Measurements from ENCODE around the gene C16orf86.

Gene C16orf86, protein sequence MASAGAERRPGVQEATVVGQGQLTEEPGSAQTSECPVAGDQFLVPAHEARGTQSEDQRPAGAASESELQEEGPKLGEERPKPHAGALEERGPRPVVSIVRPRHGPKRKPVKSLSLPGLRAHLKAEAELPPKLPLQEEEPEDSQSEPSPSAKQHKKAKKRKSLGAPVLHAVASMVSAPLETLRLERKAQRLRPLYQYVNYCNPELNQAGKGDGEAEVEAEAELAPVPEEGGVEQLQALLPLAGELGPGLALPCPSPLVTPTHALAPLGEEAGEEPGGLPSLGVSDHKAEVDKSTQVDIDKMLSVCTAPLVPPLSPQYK

DNA sequence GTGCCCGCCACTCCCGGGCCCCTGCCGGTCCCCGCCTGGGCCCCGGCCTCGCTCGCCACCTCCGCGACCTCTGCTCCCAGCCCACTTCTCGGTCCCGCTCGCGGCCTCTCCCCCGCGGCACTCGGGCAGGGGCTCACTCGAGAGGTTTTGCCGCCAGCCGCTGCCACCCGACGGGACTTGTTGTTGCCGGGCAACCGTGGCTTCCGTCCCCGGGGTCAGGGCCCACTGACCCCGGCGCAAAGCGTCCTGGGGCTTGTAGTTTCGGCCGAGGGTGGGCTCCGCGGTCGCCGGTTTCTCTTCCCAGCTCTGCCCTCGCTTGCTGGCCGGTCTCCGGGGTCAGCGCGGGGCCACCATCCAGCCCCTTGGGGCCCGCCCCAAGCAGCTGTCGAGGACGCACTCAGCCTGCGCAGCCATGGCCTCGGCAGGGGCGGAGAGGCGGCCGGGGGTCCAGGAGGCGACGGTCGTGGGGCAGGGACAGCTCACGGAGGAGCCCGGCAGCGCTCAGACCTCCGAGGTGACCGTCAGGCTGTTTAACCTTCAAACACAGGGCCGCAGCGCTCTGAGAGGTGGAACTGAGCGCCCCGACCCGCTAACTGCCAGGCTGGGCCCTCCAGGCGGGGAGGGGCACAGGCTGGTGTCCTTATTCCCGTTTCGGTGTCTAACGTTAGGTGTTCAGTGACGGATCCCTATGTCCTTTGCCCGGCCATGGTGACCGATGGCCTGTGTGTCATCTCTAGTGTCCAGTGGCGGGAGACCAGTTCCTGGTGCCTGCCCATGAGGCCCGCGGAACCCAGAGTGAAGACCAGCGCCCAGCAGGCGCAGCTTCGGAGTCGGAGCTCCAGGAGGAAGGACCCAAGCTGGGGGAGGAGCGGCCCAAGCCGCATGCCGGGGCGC is at the start of gene C16orf86, which contains the start of gene ENKD1:
Gene C16orf86 (plus strand): TSS at position 256 of the 894 bp plus-strand sequence. CDS start 157 bp downstream, at position 413.
Gene ENKD1 (minus strand): TSS at position 192 of the 894 bp plus-strand sequence. CDS start 308 bp downstream, outside the sequence.
- peak; percentile 73 for DNase-seq (ENCODE audit: low read depth)

DNA sequence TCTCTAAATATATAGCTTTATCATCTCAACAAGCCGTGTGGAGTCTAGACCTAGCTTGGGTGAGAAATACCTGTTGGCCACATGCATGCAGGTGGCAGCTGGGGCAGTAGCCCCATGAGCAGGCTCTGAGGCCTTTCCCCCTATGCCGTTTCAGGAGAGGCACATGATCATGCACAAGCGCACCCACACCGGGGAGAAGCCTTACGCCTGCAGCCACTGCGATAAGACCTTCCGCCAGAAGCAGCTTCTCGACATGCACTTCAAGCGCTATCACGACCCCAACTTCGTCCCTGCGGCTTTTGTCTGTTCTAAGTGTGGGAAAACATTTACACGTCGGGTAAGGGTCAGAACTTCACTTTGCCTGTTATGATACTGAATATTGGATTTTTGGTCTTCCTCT is 38.4 kb upstream of the C16orf86 start:
- DNase-seq (ENCODE audit: low read depth), result no peak

DNA sequence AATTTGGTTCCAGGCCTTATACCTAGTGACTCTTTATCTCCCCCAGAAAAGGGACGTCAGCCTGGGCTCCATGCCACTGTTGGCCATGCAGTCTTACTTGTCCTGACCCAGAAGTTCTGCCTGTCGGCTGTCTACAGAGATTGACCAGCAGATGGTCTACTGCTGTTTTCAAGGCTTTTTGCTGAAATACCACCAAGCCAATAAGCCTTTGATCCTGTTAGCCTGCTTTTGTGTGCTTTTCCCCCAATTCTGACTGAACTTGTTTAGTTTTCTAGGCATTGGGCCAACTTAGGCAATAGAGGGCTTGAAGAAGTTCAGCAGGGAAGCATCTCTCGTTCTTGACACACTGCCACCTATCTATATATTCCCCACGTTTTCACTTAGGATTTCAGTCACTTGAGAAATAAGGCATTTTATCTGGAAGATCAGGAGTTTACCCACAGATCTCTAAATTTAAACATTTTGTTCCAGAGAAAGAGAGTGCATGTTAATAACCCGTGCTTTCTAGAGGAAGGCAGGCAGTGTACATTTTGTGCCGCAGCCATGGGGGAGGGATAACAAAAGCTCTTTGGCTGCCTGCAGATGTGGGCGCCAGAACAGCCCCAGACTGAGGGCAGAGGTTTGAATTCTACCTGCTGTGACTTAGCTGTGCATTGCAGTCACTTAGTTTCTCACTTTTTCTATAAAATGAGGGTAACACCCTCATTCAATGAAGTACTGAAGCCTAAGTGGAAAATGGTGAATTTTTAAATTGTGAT is 34.0 kb upstream of the C16orf86 start:
- no peak for DNase-seq (ENCODE audit: low read depth)

DNA sequence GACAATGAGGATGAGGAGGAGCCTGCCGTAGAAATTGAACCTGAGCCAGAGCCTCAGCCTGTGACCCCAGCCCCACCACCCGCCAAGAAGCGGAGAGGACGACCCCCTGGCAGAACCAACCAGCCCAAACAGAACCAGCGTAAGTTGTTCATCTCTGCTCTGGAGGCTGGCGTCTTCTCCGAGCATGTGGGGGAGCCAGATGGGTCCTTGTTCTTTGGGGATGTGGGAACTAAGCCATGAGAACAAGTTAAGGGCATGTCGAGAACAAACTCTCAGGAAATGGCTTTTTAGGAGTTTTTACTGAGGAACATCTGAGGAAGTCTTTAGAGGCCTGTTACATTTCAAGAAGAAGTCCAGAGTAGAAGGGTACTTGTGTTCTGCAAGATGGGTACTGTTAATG is 29.9 kb upstream of the C16orf86 start:
- no peak for DNase-seq (ENCODE audit: low read depth)

DNA sequence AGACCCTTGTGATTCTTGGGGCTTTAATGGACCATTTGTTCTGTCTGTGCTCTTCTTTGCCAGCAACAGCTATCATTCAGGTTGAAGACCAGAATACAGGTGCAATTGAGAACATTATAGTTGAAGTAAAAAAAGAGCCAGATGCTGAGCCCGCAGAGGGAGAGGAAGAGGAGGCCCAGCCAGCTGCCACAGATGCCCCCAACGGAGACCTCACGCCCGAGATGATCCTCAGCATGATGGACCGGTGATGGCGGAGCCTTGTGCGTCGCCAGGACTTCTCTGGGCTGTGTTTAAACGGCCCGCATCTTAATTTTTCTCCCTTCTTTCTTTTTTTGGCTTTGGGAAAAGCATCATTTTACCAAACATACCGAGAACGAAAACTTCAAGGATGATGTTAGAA is 29.0 kb upstream of the C16orf86 start:
- no peak for DNase-seq (ENCODE audit: low read depth)

DNA sequence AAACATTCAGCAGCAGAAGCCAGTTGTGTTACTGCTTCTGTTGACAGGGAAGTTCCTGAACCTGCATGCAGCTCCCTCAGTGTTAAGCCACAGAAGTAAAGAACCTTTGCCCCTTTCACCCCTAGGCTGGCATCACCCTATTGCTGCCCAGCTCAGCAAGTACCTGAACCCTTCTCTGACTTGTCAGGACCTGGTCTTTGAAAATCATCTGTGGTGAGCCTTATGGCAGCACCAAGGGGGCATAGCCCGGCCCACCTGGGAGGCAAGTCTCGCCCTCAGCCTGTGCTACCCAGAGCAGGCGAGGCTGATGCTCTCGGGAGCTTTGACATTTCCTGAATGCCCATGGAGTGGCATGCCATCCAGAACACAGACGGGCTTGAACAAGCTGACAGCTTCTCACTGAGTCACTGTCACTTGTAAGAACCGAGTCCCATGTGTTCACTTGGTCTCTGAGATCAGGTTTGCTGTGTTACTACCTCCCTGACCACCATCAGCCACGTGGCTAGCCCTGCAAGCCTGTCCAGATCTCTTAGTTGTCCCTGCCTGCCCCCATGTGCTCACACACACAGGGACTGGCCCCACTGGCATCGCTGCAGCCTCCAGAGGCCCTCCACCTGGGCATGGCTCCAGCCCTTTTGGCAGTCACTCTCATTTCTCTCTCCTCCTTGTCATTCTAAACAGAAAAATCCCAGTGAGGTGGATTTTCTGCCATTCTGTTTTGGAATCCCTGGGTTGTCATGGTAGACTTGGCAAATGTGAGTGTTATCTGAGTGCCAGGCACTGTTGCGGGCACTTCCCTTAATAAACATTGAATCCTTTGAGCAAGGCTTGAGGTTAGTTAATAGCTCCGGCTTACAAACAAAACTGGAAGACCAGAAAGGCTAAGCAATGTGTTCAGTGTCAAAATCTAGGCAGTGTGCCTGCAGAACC is 24.6 kb upstream of the C16orf86 start:
- DNase-seq (ENCODE audit: low read depth), result no peak

DNA sequence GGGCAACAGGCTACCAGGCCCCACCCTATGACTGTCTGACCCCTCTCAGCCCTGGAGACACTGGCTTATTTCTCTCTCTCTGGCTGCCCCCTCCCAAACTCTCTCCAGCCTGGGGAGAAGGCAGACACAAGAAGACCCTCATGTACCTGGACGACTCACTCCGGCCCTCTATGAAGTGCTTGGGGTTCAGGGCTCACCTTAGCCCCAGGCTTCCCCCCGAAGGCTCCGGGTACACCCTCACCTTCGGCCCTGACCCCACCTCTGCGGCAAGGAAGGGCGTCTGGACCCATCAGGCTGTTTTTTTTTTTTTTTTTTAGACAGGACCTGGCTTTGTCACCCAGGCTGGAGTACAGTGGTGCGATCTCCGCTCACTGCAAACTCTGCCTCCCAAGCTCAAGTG is 22.6 kb upstream of the C16orf86 start:
- no peak for DNase-seq (ENCODE audit: low read depth)

DNA sequence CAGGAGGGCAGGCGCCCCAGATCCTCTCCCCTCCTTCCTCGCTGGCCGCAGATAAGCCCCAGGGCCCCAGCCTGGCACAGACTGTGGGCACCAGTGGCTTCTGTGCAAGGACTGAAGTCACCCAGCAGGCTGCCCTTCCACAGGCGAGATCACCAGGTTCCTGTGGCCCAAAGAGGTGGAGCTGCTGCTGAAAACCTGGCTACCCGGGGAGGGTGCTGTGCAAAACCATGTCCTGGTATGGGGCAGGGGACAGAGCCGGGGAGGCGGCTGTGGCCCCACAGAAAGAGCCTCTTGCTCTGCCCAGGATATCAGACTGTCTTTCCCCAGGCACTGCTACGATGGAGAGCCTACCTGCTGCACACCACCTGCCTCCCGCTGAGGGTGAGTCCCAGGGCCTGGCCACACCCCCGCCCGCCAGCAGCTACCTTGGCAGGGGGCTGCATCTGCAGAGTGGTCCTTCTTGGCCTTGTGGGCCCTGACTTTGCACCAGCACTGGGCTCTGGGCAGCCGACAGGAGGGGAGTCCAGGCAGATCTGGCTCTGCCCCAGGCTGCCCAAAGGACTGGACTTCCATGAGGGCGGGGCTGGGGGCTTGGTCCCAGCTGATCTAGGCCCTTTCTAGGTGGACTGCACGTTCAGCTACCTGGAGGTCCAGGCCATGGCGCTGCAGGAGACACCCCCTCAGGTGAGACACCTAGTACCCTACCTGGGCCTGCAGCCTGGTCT is 21.1 kb upstream of the C16orf86 start:
- DNase-seq (ENCODE audit: low read depth), result no peak

DNA sequence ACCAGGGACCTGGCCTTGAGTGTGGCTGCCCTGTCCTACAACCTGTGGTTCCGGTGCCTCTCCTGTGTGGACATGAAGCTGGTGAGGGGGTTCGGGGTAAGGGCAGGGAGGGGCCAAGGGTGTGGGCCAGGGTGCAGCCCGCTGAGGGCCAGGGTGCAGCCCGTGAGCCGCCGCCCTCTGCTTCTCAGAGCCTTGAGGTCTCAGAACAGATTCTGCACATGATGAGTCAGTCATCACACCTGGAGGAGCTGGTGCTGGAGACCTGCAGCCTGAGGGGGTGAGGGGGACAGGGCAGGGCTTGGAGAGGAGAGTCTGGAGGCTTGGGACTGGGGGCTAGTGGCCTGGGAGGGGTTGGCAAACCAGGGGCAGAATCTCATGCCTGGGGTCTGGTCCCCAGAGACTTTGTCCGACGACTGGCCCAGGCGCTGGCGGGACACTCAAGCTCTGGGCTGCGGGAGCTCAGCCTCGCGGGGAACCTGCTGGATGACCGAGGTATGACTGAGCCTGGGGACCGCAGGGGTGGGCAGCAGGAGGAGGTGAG is 19.4 kb upstream of the C16orf86 start:
- DNase-seq (ENCODE audit: low read depth), result no peak

DNA sequence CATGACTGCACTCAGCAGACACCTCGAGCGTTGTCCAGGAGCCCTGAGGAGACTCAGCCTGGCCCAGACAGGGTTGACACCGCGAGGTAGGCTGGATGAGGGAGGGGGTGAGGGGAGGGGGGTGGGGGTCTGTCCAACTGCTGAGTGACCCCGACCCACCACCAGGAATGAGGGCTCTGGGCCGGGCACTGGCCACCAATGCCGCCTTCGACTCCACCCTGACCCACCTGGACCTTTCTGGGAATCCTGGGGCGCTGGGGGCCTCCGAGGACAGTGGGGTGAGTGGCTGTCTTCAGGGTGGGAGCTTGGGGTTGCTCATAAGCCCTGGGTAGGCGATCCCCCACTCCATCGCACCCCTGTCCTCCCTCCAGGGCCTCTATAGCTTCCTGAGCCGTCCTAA is 18.9 kb upstream of the C16orf86 start:
- DNase-seq (ENCODE audit: low read depth), result no peak

DNA sequence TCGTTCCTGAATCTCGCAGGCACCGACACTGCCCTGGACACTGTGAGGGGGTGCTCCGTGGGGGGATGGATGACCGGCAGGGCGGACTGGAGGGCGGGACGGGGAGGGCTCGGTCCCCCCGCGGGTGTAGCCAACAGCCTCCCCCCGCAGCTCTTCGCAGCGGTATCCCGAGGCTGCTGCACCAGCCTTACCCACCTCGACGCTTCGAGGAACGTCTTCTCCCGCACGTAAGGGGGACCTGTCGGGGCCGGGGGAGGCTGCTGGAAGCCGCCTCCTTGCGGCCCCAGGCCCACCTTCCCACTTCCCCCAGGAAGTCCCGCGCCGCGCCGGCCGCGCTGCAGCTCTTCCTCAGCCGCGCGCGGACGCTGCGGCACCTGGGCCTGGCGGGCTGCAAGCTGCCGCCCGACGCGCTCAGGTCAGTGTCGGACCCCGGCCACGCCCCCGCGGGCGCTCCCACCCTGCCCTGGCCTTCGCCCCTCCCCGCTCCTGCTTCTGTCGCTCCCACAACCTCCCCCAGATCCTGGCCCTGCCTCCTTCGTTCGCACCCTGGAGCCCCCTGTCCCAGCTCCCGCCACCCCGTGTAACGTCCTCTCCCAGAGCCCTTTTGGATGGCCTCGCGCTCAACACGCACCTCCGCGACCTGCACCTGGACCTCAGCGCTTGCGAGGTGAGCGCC is 18.4 kb upstream of the C16orf86 start:
- no peak for DNase-seq (ENCODE audit: low read depth)

DNA sequence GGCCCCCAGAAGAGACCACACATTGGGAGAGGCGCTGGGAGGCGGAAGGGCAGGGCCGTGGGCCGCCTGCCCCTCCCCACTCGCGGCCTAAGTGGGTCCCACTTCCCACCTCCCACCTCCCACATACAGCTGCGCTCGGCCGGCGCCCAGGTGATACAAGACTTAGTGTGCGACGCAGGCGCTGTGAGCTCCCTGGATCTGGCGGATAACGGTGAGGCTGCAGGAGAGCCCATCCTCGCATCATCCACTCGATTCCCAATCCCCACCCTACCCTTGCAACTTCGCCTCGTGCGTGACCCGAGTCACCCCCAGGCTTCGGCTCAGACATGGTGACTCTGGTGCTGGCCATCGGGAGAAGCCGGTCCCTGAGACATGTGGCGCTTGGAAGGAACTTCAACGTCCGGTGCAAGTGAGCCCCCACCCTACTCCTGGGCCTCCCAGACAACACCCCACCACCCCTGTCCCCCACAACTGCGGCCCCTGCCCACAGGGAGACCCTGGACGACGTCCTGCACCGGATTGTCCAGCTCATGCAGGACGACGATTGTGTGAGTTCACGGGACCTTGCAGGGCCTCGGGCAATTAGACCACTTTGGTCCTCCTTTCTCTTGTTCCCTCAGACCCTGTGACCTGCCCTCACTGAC is 17.7 kb upstream of the C16orf86 start:
- no peak for DNase-seq (ENCODE audit: low read depth)

DNA sequence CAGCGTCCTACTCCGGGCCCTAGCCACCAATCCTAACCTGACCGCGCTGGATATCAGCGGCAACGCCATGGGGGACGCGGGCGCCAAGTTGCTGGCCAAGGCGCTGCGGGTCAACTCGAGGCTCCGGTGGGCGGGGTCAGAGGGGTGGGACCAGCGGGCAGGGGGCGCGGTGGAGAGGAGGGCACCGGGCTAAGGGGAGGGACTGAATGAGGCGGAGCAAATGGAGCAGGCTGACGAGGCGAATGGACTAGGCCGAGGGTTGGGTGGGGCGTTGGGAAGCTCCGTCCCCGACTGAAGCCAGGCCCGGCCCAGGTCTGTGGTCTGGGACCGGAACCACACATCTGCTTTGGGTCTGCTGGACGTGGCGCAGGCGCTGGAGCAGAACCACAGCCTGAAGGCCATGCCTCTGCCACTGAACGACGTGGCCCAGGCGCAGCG is 17.1 kb upstream of the C16orf86 start:
- no peak for DNase-seq (ENCODE audit: low read depth)

DNA sequence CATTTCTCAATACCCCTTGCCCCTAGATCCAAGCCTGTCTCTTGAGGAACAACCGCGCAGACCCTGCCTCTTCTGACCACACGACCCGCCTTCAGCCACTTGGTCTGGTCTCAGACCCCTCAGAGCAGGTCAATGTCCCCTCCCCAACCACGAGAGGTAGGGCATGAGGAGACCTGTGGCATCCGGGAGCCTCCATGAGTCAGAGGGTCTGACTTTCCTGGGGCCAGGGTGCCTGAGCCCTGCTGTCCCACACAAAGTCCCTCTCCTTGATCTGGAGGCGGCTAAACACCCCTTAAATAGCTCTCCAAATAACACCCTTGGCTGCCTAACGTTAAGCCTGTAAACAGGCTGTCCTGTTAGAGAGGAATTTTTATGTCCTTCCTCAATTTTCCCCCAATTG is 16.6 kb upstream of the C16orf86 start:
- no peak for DNase-seq (ENCODE audit: low read depth)

DNA sequence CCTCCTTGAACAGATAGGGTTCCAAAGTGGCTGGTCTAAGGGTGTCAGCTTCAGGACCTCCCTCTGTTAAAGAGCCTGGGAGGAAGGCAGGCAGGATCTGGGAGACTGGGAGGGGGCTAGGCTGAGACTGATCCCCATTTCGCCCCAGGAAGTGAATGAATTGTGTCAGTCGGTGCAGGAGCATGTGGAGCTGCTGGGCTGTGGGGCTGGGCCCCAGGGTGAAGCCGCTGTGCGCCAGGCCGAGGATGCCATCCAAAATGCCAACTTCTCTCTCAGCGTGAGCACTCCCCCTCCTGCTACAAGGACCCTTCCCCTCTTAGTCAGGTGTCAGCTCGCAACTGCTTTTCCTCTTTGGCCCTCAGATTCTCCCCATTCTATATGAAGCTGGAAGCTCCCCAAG is 15.6 kb upstream of the C16orf86 start:
- no peak for DNase-seq (ENCODE audit: low read depth)

DNA sequence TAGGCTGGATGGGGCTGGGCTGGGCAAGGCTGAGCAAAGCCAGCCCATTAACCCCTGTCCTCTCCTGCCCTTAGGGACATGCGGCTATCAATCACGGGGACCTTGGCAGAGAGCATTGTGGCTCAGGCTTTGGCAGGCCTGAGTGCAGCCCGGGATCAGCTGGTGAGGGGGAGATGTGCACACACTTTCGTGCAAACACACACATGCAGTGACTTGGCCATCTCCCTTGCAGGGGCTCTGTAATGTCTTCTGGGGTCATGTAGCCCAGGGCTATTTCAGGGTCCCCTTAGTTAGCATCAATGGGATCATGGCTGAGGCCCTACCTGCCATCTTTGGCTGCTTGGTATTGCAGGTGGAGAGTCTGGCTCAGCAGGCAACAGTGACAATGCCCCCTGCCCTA is 14.8 kb upstream of the C16orf86 start:
- DNase-seq (ENCODE audit: low read depth), result no peak

DNA sequence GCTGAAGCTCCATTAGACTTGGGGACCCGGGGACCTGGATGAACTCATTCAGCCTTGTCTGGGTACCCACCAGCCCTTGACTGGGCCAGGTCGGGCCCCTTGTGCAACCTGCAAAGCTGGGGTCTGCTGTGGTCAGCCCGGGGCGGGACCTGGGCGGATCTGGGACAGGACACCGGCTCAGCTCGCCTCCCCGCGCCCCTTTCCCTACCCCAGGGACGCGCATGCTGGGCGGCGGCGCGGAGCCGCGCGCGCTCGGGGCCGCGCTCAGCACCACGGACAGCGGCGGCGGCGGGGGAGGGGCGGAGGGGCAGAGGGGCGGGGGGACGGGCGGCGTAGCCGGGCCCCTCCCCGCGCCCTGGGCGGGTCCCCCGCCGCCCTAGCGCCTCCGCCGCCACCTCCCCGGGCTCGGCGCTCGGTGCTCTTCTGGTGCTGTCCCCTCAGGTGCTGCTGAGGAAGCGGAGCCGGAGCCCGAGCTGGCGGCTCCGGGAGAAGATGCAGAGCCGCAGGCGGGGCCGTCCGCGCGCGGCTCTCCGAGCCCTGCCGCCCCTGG is 14.0 kb upstream of the C16orf86 start:
- no peak for DNase-seq (ENCODE audit: low read depth)

DNA sequence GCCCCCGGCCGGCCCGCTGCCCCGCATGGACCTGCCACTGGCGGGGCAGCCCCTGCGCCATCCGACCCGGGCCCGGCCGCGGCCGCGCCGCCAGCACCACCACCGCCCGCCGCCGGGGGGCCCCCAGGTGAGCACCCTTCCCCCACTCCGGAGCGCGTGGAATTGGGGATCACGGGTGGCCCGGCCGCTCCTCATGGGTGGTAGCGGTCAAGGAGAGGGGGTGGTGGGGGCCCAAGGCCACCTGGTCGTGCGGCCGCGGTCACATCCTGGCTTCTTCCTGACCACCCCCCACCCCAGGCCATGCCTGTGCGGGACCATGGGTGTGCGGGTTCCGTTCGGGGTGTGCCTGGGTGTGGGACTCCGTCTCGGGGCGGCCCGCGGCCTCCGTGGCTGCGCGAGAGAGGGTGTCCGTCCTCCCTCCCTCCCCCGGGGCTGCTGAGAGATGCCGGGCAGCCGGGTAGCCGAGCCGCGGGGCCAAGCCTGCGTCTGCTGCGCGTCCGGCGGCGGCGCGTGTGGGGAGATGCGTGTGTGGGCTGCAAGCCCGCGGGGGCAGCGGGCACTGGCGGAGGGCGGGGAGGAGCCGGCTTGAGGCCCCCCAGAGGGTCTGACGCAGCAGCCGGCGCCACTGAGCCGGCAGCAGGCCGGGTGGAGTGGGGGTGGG is 13.4 kb upstream of the C16orf86 start:
- DNase-seq (ENCODE audit: low read depth), result no peak

All from activated T-helper 1 cell treated with Interleukin-2 at 50 U/mL for 16 hours (primary cell).